ENCODE results near the gene CKLF.

GRCh38 chr16:66560107-66560506 lies 7.7 kb downstream of the CKLF start:
- TF ChIP-seq, protein P1, sequence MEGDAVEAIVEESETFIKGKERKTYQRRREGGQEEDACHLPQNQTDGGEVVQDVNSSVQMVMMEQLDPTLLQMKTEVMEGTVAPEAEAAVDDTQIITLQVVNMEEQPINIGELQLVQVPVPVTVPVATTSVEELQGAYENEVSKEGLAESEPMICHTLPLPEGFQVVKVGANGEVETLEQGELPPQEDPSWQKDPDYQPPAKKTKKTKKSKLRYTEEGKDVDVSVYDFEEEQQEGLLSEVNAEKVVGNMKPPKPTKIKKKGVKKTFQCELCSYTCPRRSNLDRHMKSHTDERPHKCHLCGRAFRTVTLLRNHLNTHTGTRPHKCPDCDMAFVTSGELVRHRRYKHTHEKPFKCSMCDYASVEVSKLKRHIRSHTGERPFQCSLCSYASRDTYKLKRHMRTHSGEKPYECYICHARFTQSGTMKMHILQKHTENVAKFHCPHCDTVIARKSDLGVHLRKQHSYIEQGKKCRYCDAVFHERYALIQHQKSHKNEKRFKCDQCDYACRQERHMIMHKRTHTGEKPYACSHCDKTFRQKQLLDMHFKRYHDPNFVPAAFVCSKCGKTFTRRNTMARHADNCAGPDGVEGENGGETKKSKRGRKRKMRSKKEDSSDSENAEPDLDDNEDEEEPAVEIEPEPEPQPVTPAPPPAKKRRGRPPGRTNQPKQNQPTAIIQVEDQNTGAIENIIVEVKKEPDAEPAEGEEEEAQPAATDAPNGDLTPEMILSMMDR (IDR thresholded peaks at IDR 0.05) = no peak
- TF ChIP-seq POLR2A (IDR thresholded peaks at IDR 0.05) = no peak
